GM18951 (cell line): Measurements from ENCODE around the gene RIC1.
"Not testable (repeated sequence)": the region's sequence is repeated elsewhere in the genome, so short reads cannot be mapped to it uniquely, and the experiment has no call there.

Source experiments
- POLR2A ChIP-seq: IDR thresholded peaks from 4 replicates; pipeline ENCODE4 v1.6.1; 2011; ENCODE audit warnings: mild to moderate bottlenecking; ENCODE audit not compliant: insufficient read length, insufficient read depth; ENCODE audit errors: extremely low read depth
- in situ Hi-C: fragments of 300-500 bp; cut with MboI; formaldehyde crosslinking; loops from one replicate; pipeline ENCODE4 v1.12.0; 2022; ENCODE audit warnings: low sequenced_read_pairs, mixed read lengths, inconsistent platforms; ENCODE audit not compliant: unreplicated experiment

RIC1 gene

DNA sequence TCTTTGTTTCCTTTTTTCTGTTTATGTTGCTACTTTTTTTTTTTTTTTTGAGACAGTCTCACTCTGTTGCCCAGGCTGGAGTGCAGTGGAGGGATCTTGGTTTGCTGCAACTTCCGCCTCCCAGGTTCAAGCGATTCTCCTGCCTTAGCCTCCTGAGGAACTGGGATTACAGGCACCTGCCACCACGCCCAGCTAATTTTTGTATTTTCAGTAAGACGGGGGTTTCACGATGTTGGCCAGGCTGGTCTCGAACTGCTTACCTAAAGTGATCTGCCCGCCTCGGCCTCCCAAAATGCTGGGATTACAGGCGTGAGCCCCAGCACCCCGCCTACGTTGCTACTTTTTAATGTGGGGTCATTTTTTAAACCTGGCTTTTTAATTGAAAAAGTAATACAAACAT is 1.2 kb upstream of the RIC1 start:
- in situ Hi-C loops: not testable (repeated sequence)

GRCh38 chr9:5628183-5628529 is 751 bp upstream of the RIC1 start:
- in situ Hi-C loops: no loop called here
- no peak for TF ChIP-seq POLR2A

More for the DNA sequence above, 1.2 kb upstream of the RIC1 start:
- TF ChIP-seq POLR2A: peak; percentile 8

- in situ Hi-C loops: no loop called here
- TF ChIP-seq POLR2A: no peak
These were observed 589 bp downstream of the RIC1 start for GRCh38 chr9:5629312-5630080.

DNA sequence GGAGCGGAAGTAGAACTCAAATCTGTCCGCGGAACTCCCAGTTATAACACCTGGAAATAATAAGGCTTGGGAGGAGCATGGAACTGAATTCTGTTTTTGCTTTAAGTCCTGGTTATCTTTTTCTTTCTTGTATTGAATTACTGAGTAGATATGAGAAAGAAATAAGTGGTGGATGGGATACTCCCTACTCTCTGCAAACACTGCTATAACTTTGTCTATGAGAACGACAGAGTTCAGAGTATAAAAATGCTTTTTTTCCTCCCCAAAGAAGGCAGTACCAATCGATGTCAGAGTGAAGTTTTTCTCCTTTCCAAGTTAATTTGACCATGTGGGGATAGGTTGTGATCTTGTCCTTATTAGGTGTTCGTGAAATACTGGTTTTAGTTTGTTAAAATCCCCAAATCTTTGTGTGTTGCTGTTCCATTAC is 1.2 kb downstream of the RIC1 start:
- no peak for TF ChIP-seq POLR2A
- in situ Hi-C loops: no loop called here

DNA sequence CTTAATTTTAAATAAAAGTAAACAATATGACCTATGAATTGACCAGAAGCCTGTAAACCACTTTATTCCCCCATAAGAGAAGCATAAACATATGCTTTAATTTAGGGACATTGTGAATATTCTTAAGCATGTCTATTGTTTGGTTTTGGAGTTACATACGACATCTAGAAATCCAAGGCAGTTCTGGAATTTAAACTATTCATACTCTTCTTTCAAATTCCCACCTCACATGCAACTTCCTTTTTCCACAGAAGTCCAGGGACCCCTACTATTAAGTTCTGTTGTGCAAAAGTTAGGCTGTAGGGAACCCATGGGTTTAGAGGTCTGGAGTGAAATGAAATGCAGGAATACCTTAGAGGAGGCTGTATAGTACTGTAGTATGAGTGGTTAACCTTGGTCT is 2.1 kb downstream of the RIC1 start:
- in situ Hi-C loops: no loop called here
- TF ChIP-seq POLR2A: no peak

DNA sequence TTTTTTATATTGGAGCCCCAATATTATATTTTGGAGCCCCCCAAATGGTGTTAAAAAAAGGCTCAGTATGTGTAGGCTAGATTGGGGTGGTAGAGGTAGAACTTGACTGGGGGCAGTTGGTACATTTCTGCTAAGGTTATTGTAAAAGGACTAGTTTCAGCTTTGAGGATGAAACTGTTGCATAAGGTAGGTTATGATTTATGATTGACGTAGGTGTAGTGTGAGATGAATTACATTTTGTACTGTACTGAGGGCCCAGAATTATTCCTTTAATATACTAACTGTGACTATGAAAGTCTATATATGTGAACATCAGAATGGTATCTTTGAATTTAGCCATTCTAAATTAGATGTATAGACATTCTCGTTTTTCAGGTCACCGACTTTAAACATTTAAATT is 3.6 kb downstream of the RIC1 start:
- no peak for TF ChIP-seq POLR2A
- in situ Hi-C loops: no loop called here

DNA sequence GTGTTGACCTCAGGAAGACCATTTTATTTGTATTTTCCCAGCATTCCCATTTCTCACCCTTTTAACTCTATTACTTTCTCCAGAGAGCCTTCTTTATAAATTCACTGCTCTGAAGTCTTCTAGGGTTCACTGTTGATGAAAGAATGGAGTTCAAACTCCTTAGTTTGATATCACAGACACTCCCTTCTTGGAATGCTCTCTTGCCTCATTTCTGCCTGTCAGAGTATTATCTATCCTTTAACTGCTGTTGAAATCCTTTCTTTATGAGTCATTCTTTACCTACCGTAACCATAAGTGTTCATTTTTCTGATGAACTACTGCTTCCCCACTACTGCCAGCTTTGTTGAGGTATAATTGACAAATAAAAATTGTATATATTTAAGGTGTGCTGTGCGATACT is 4.3 kb downstream of the RIC1 start:
- in situ Hi-C loops: no loop called here
- no peak for TF ChIP-seq POLR2A

DNA sequence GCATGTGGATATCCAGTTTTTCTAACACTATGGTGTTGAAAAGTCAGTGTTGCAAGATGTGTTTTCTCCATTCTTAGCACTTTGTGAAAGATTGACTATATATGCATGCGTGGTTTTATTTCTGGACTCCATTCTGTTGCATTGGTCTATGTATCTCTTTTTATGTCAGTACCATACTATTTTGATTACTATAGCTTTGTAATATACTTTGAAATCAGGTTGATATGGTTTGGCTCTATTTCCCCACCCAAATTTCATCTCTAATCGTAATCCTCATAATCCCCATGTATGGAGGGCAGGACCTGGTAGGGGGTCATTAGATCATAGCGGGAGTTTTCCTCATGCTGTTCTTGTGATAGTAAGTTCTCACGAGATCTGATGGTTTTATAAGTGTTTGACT is 6.5 kb downstream of the RIC1 start:
- in situ Hi-C loops: no loop called here
- no peak for TF ChIP-seq POLR2A

GRCh38 chr9:5639816-5640215 is 10.9 kb downstream of the RIC1 start:
- in situ Hi-C loops: no loop called here
- no peak for TF ChIP-seq POLR2A

DNA sequence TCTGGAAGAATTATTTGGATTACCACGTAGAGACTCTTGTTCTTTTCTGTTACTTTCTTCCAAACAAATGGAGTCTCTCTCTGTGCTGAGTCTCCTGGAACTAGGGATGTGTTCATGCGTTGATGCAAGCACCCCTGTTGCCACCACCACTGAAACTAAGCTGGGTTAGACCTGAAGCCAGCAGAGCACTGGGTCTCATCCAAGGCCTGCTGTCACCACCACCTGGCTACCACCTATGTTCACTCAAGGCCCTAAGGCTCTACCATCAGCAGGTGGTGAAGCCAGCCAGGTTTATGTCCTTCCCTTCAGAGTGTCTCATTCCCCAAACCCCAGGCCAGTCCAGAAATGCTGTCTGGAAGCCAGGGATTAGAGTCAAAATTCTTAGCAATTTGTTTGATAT is 13.3 kb downstream of the RIC1 start:
- no peak for TF ChIP-seq POLR2A
- in situ Hi-C loops: no loop called here

GRCh38 chr9:5643005-5643624 is 14.2 kb downstream of the RIC1 start:
- TF ChIP-seq POLR2A: no peak
- in situ Hi-C loops: no loop called here

- TF ChIP-seq POLR2A: no peak
- in situ Hi-C loops: no loop called here
These were observed 15.6 kb downstream of the RIC1 start for GRCh38 chr9:5644501-5644900.

DNA sequence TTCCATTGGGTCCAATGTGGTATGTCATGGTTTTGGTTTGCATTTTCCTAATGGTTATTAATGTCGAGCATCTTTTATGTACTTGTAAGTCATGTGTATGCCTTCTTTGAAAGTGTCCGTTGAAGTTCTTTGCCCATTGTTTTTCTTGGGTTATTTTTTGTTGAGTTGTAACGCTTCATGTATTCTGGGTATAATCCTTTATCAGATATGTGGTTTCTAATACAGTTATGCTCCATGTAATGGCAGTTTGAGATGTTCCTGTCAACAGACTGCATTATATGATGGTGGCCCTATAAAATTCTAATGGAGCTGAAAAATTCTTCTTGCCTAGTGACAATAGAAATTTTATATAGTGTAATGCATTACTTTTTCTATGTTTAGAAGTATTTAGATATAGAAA is 17.2 kb downstream of the RIC1 start:
- no peak for TF ChIP-seq POLR2A
- in situ Hi-C loops: no loop called here

GRCh38 chr9:5650356-5651105 is 21.6 kb downstream of the RIC1 start:
- TF ChIP-seq POLR2A: no peak
- in situ Hi-C loops: no loop called here
